ENCODE data around the gene HSP90AB1.
A peak's percentile ranks its signal among the peaks of the same experiment; 100 is the strongest.

Gene HSP90AB1

GRCh38 chr6:44246663-44247337 lies at the start of gene HSP90AB1:
HSP90AB1 (plus strand) TSS chr6:44247101; CDS start chr6:44248630, 1,529 bp downstream.
- DNase-seq (ENCODE audit: low read depth, low spot score), result peak; percentile 96
- CTCF ChIA-PET, result interaction anchor here (1.7 to 8.1 kb wide), 4 partner anchors 10 to 74 kb away, joined by 8 to 135 read pairs (median 30); partner anchors contain the start of genes SLC29A1 and SLC35B2
- peak within 1 kb of the TSS; percentile 99 for H3K4me3 ChIP-seq (ENCODE audit: low read depth, low read length)
- no peak for TF ChIP-seq CTCF (IDR thresholded peaks at IDR 0.05; ENCODE audit: insufficient read depth, low read length, missing control alignments)
- POLR2A ChIA-PET, result interaction anchor here (0.5 to 4.4 kb wide), 16 partner anchors 9 to 620 kb away, joined by 3 to 109 read pairs (median 5); partner anchors contain the start of genes GTPBP2, SLC29A1 and SLC35B2

- DNase-seq (ENCODE audit: low read depth, low spot score), result no peak
- no peak overlapping the region for H3K4me3 ChIP-seq (ENCODE audit: low read depth, low read length)
- ChIA-PET CTCF (interaction anchor here (1.1 kb wide), 1 partner anchor 10 kb away, joined by 3 read pairs; no protein-coding TSS in a partner anchor), POLR2A (no interaction called here)
- no peak for TF ChIP-seq CTCF (IDR thresholded peaks at IDR 0.05; ENCODE audit: insufficient read depth, low read length, missing control alignments)
Measured at GRCh38 chr6:44198684-44199083, 48.2 kb upstream of the HSP90AB1 start.

GRCh38 chr6:44199883-44200282 lies 47.0 kb upstream of the HSP90AB1 start:
- POLR2A ChIA-PET, result no interaction called here

GRCh38 chr6:44201200-44201599 lies 45.7 kb upstream of the HSP90AB1 start:
- ChIA-PET POLR2A (interaction anchor here (1.3 kb wide), 1 partner anchor 46 kb away, joined by 3 read pairs; the partner anchor contains the start of gene HSP90AB1), CTCF (interaction anchor here (1.0 to 3.1 kb wide), 4 partner anchors 8 to 36 kb away, joined by 3 to 10 read pairs (median 4); no protein-coding TSS in a partner anchor)
- no peak for DNase-seq (ENCODE audit: low read depth, low spot score)

More at GRCh38 chr6:44199883-44200282, 47.0 kb upstream of the HSP90AB1 start:
- TF ChIP-seq CTCF (IDR thresholded peaks at IDR 0.05; ENCODE audit: insufficient read depth, low read length, missing control alignments), result no peak
- H3K4me3 ChIP-seq (ENCODE audit: low read depth, low read length), result no peak overlapping the region
- CTCF ChIA-PET, result interaction anchor here (1.0 to 3.1 kb wide), 5 partner anchors 9 to 169 kb away, joined by 3 to 10 read pairs (median 3); no protein-coding TSS in a partner anchor
- DNase-seq (ENCODE audit: low read depth, low spot score), result no peak

GRCh38 chr6:44201638-44202303 lies 45.1 kb upstream of the HSP90AB1 start:
- CTCF ChIA-PET, result interaction anchor here (3.1 kb wide), 1 partner anchor 29 kb away, joined by 10 read pairs; no protein-coding TSS in a partner anchor
- no peak for DNase-seq (ENCODE audit: low read depth, low spot score)
- no peak overlapping the region for H3K4me3 ChIP-seq (ENCODE audit: low read depth, low read length)
- TF ChIP-seq CTCF (IDR thresholded peaks at IDR 0.05; ENCODE audit: insufficient read depth, low read length, missing control alignments), result no peak
- POLR2A ChIA-PET, result interaction anchor here (1.3 kb wide), 1 partner anchor 45 kb away, joined by 3 read pairs; the partner anchor contains the start of gene HSP90AB1

More at GRCh38 chr6:44201200-44201599, 45.7 kb upstream of the HSP90AB1 start:
- no peak overlapping the region for H3K4me3 ChIP-seq (ENCODE audit: low read depth, low read length)
- TF ChIP-seq CTCF (IDR thresholded peaks at IDR 0.05; ENCODE audit: insufficient read depth, low read length, missing control alignments), result no peak

Data from AG04449 (cell line).